ENCODE results near the gene MAN1B1. TPM values are rescaled to one million over a fixed set of nuclear protein-coding genes. Genes with fewer than 3 reads are reported as not detected.
A peak's percentile ranks its signal among the peaks of the same experiment; 100 is the strongest.

Gene MAN1B1
- polyA plus RNA-seq (2013): 36.5 and 37.4 TPM in 2 replicates

DNA sequence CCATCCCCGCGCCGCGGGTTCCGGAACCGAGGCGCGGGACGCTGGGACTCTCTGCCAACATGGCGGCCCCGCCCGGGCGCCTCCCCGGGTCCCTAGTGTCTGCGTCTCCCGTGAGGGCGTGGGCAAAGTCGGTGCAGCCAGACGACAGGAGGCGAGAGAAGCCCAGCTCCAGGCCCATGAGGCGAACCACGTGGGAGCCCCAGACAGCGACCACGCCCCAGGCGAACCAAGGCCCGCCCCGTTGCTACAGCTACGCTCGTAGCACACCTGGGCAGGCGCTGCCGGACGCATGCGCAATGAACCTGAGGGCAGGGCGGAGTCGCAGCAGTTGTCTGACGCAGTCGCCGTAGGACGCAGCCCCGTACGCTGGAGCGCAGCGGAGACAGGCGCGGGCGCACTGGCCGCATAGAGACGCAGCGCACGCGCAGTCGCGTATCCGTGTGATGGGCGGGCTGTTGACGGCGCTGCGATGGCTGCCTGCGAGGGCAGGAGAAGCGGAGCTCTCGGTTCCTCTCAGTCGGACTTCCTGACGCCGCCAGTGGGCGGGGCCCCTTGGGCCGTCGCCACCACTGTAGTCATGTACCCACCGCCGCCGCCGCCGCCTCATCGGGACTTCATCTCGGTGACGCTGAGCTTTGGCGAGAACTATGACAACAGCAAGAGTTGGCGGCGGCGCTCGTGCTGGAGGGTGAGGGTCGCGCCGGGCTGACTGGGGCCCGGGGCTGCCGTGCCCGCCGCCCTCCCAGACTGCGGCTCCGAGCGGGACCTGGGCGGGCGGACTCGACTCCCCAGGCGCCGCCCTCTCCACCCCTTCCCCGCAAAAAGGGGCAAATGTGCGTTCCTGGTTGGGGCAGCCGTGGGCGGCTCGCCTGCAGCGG, at the start of gene MAN1B1:
Gene MAN1B1 (plus strand): TSS at position 455 of the 878 bp plus-strand sequence. CDS start 15 bp downstream, at position 470.
- peak within 1 kb of the TSS; percentile 66 for H3K14ac ChIP-seq (ENCODE audit: low read length)
- peak within 1 kb of the TSS; percentile 85 for H3K4me2 ChIP-seq (ENCODE audit: low read length)
- H2AFZ ChIP-seq (ENCODE audit: insufficient read depth, low read length, poor library complexity): peak within 1 kb of the TSS; percentile 79
- peak within 1 kb of the TSS; percentile 86 for H4K8ac ChIP-seq (ENCODE audit: low read depth, low read length)
- no CpG with 5 or more reads among the region's 101 CpGs for WGBS (ENCODE audit: extremely low coverage, insufficient coverage, insufficient read length)
- H3K4me1 ChIP-seq (ENCODE audit: control insufficient read depth in 1 of 2, insufficient read depth in 2 of 2, low read length in 2 of 2): peaks cover 10 to 12% of the 10 kb centered on the region in 2 experiments
- H2BK5ac ChIP-seq (ENCODE audit: low read depth, low read length, poor library complexity): peak within 1 kb of the TSS; percentile 42
- H3K4me3 ChIP-seq (ENCODE audit: low read depth, low read length): peak within 1 kb of the TSS; percentile 84
- H3K27ac ChIP-seq (ENCODE audit: low read depth, low read length): peak within 1 kb of the TSS; percentile 76
- H3K36me3 ChIP-seq (ENCODE audit: control insufficient read depth in 1 of 2, insufficient read depth in 2 of 2, low read length in 2 of 2): peaks cover 6 to 8% of the 10 kb centered on the region in 2 experiments
- peak; percentile 100 for DNase-seq
- peak within 1 kb of the TSS; percentile 84 for H4K91ac ChIP-seq (ENCODE audit: low read depth, low read length)
- H3K23ac ChIP-seq (ENCODE audit: low read length): no peak within 1 kb of the TSS
- H3K9me3 ChIP-seq (ENCODE audit: insufficient read depth, low read depth, low read length): peaks cover 4% of the 10 kb centered on the region
- peak within 1 kb of the TSS; percentile 72 for H3K18ac ChIP-seq (ENCODE audit: low read length)
- peak within 1 kb of the TSS; percentile 68 for H4K12ac ChIP-seq (ENCODE audit: low read depth, low read length)
- peaks cover 12% of the 10 kb centered on the region for H3K79me1 ChIP-seq (ENCODE audit: low read length)
- H3K79me2 ChIP-seq (ENCODE audit: control insufficient read depth, insufficient read depth, low read length, poor library complexity): peaks cover 7% of the 10 kb centered on the region
- peak within 1 kb of the TSS; percentile 84 for H3K9ac ChIP-seq (ENCODE audit: low read length)
- peak within 1 kb of the TSS; percentile 58 for H2BK120ac ChIP-seq (ENCODE audit: insufficient read depth, low read length, poor library complexity)
- H2BK12ac ChIP-seq (ENCODE audit: low read length): no peak within 1 kb of the TSS
- no peaks in the 10 kb centered on the region for H3K27me3 ChIP-seq (ENCODE audit: insufficient read depth, low read length)
- no peak within 1 kb of the TSS for H2AK5ac ChIP-seq (ENCODE audit: low read length)
- H3K4ac ChIP-seq (ENCODE audit: low read depth, low read length): peak within 1 kb of the TSS; percentile 30

GRCh38 chr9:137037035-137037434, 49.8 kb upstream of the MAN1B1 start:
- DNase-seq: no peak
- no peaks in the 10 kb centered on the region for H3K27me3 ChIP-seq (ENCODE audit: insufficient read depth, low read length)
- no peak overlapping the region for H3K14ac ChIP-seq (ENCODE audit: low read length)
- H3K4me1 ChIP-seq (ENCODE audit: control insufficient read depth in 1 of 2, insufficient read depth in 2 of 2, low read length in 2 of 2): no peaks in the 10 kb centered on the region
- H2AFZ ChIP-seq (ENCODE audit: insufficient read depth, low read length, poor library complexity): no peak overlapping the region
- peak overlapping the region; percentile 43 for H3K4me3 ChIP-seq (ENCODE audit: low read depth, low read length)
- no peak overlapping the region for H3K4me2 ChIP-seq (ENCODE audit: low read length)
- H3K27ac ChIP-seq (ENCODE audit: low read depth, low read length): no peak overlapping the region
- no peak overlapping the region for H2BK5ac ChIP-seq (ENCODE audit: low read depth, low read length, poor library complexity)
- no peak overlapping the region for H3K4ac ChIP-seq (ENCODE audit: low read depth, low read length)
- H3K79me2 ChIP-seq (ENCODE audit: control insufficient read depth, insufficient read depth, low read length, poor library complexity): no peaks in the 10 kb centered on the region
- H4K12ac ChIP-seq (ENCODE audit: low read depth, low read length): no peak overlapping the region
- peaks cover 5% of the 10 kb centered on the region for H3K9me3 ChIP-seq (ENCODE audit: insufficient read depth, low read depth, low read length)
- H2BK120ac ChIP-seq (ENCODE audit: insufficient read depth, low read length, poor library complexity): no peak overlapping the region
- H3K18ac ChIP-seq (ENCODE audit: low read length): no peak overlapping the region
- H2AK5ac ChIP-seq (ENCODE audit: low read length): no peak overlapping the region
- H2BK12ac ChIP-seq (ENCODE audit: low read length): no peak overlapping the region
- no peaks in the 10 kb centered on the region for H3K79me1 ChIP-seq (ENCODE audit: low read length)
- H3K9ac ChIP-seq (ENCODE audit: low read length): no peak overlapping the region
- H4K8ac ChIP-seq (ENCODE audit: low read depth, low read length): no peak overlapping the region
- no peak overlapping the region for H3K23ac ChIP-seq (ENCODE audit: low read length)
- H4K91ac ChIP-seq (ENCODE audit: low read depth, low read length): no peak overlapping the region
- no CpG with 5 or more reads among the region's 13 CpGs for WGBS (ENCODE audit: extremely low coverage, insufficient coverage, insufficient read length)
- no peaks in the 10 kb centered on the region for H3K36me3 ChIP-seq (ENCODE audit: control insufficient read depth in 1 of 2, insufficient read depth in 2 of 2, low read length in 2 of 2)

DNA sequence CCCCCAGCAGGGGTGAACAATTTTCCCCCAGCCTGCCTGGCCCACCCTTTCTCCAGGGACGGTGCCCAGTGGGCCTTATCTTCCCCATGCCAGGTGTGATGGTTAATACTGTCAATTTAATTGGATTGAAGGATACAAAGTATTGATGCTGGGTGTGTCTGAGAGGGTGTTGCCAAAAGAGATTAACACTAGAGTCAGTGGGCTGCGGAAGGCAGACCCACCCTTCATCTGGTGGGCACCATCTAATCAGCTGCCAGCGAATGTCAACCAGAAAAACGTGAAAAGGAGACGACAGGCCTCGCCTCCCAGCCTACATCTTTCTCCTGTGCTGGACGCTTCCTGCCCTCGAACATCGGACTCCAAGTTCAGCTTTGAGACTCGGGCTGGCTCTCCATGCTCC, 49.3 kb upstream of the MAN1B1 start:
- no peak overlapping the region for H2AK5ac ChIP-seq (ENCODE audit: low read length)
- H4K91ac ChIP-seq (ENCODE audit: low read depth, low read length): no peak overlapping the region
- no peaks in the 10 kb centered on the region for H3K36me3 ChIP-seq (ENCODE audit: control insufficient read depth in 1 of 2, insufficient read depth in 2 of 2, low read length in 2 of 2)
- no peak overlapping the region for H4K12ac ChIP-seq (ENCODE audit: low read depth, low read length)
- no peaks in the 10 kb centered on the region for H3K27me3 ChIP-seq (ENCODE audit: insufficient read depth, low read length)
- peaks cover 5% of the 10 kb centered on the region for H3K9me3 ChIP-seq (ENCODE audit: insufficient read depth, low read depth, low read length)
- H3K79me1 ChIP-seq (ENCODE audit: low read length): no peaks in the 10 kb centered on the region
- H3K4ac ChIP-seq (ENCODE audit: low read depth, low read length): no peak overlapping the region
- no peak for DNase-seq
- no peak overlapping the region for H2BK120ac ChIP-seq (ENCODE audit: insufficient read depth, low read length, poor library complexity)
- no peak overlapping the region for H2BK5ac ChIP-seq (ENCODE audit: low read depth, low read length, poor library complexity)
- no peak overlapping the region for H2BK12ac ChIP-seq (ENCODE audit: low read length)
- H3K27ac ChIP-seq (ENCODE audit: low read depth, low read length): no peak overlapping the region
- H3K18ac ChIP-seq (ENCODE audit: low read length): no peak overlapping the region
- no peak overlapping the region for H3K4me2 ChIP-seq (ENCODE audit: low read length)
- no peak overlapping the region for H3K14ac ChIP-seq (ENCODE audit: low read length)
- H3K23ac ChIP-seq (ENCODE audit: low read length): no peak overlapping the region
- H3K4me3 ChIP-seq (ENCODE audit: low read depth, low read length): no peak overlapping the region
- no peak overlapping the region for H4K8ac ChIP-seq (ENCODE audit: low read depth, low read length)
- H3K79me2 ChIP-seq (ENCODE audit: control insufficient read depth, insufficient read depth, low read length, poor library complexity): no peaks in the 10 kb centered on the region
- no CpG with 5 or more reads among the region's 10 CpGs for WGBS (ENCODE audit: extremely low coverage, insufficient coverage, insufficient read length)
- H3K4me1 ChIP-seq (ENCODE audit: control insufficient read depth in 1 of 2, insufficient read depth in 2 of 2, low read length in 2 of 2): no peaks in the 10 kb centered on the region
- no peak overlapping the region for H3K9ac ChIP-seq (ENCODE audit: low read length)
- no peak overlapping the region for H2AFZ ChIP-seq (ENCODE audit: insufficient read depth, low read length, poor library complexity)

- Histone ChIP-seq H3K36me3 (ENCODE audit: control insufficient read depth in 1 of 2, insufficient read depth in 2 of 2, low read length in 2 of 2) (no peaks in the 10 kb centered on the region), H3K9me3 (ENCODE audit: insufficient read depth, low read depth, low read length) (peaks cover 5% of the 10 kb centered on the region), H3K27ac (ENCODE audit: low read depth, low read length) (no peak overlapping the region), H2BK12ac (ENCODE audit: low read length) (no peak overlapping the region), H2BK120ac (ENCODE audit: insufficient read depth, low read length, poor library complexity) (no peak overlapping the region), H3K79me2 (ENCODE audit: control insufficient read depth, insufficient read depth, low read length, poor library complexity) (no peaks in the 10 kb centered on the region), H2BK5ac (ENCODE audit: low read depth, low read length, poor library complexity) (no peak overlapping the region), H2AK5ac (ENCODE audit: low read length) (no peak overlapping the region), H3K9ac (ENCODE audit: low read length) (no peak overlapping the region), H3K4me1 (ENCODE audit: control insufficient read depth in 1 of 2, insufficient read depth in 2 of 2, low read length in 2 of 2) (no peaks in the 10 kb centered on the region), H2AFZ (ENCODE audit: insufficient read depth, low read length, poor library complexity) (no peak overlapping the region), H3K4me2 (ENCODE audit: low read length) (no peak overlapping the region), H3K4ac (ENCODE audit: low read depth, low read length) (no peak overlapping the region), H3K4me3 (ENCODE audit: low read depth, low read length) (no peak overlapping the region), H4K8ac (ENCODE audit: low read depth, low read length) (no peak overlapping the region), H3K27me3 (ENCODE audit: insufficient read depth, low read length) (no peaks in the 10 kb centered on the region), H3K23ac (ENCODE audit: low read length) (no peak overlapping the region), H3K14ac (ENCODE audit: low read length) (no peak overlapping the region), H3K79me1 (ENCODE audit: low read length) (no peaks in the 10 kb centered on the region), H4K12ac (ENCODE audit: low read depth, low read length) (no peak overlapping the region), H4K91ac (ENCODE audit: low read depth, low read length) (no peak overlapping the region), H3K18ac (ENCODE audit: low read length) (no peak overlapping the region)
- no peak for DNase-seq
- WGBS (ENCODE audit: extremely low coverage, insufficient coverage, insufficient read length): no CpG with 5 or more reads among the region's 9 CpGs
These were observed 47.9 kb upstream of the MAN1B1 start for GRCh38 chr9:137038916-137039315.

Data from trophoblast cell (in vitro differentiated cells and primary cell).